CD4-positive, alpha-beta T cell treated with Interleukin-21 for 1 hour (primary cell): ENCODE data around the gene KCNG1.
A peak's percentile ranks its signal among the peaks of the same experiment; 100 is the strongest.
"Not testable (repeated sequence)": the region's sequence is repeated elsewhere in the genome, so short reads cannot be mapped to it uniquely, and the experiment has no call there.

Experiments
- DNase-seq: peaks from one replicate; pipeline ENCODE4 v3.0.0-alpha.2; 2020

Gene KCNG1

GRCh38 chr20:50980851-50981713 is 41.8 kb downstream of the KCNG1 start:
- DNase-seq = peak; percentile 63

- no peak for DNase-seq
Measured at GRCh38 chr20:50980071-50980681, 42.7 kb downstream of the KCNG1 start.

- DNase-seq = not testable (repeated sequence)
Measured at GRCh38 chr20:50978533-50978932, 44.4 kb downstream of the KCNG1 start.

GRCh38 chr20:50977066-50978021 is 45.6 kb downstream of the KCNG1 start:
- DNase-seq = no peak

GRCh38 chr20:50975701-50976330 is 47.1 kb downstream of the KCNG1 start:
- no peak for DNase-seq

- no peak for DNase-seq
Measured at GRCh38 chr20:50969912-50970311, 53.0 kb downstream of the KCNG1 start.

GRCh38 chr20:50969435-50969834 is 53.5 kb downstream of the KCNG1 start:
- no peak for DNase-seq

- no peak for DNase-seq
Measured at GRCh38 chr20:50968289-50968688, 54.6 kb downstream of the KCNG1 start.

- DNase-seq = no peak
Measured at GRCh38 chr20:50967586-50967985, 55.3 kb downstream of the KCNG1 start.

- DNase-seq = no peak
Measured at GRCh38 chr20:50959543-50960126, 63.3 kb downstream of the KCNG1 start.

- DNase-seq = peak; percentile 91
Measured at GRCh38 chr20:50958615-50959542, 64.0 kb downstream of the KCNG1 start, which contains the start of gene MOCS3. MOCS3 (plus strand) TSS chr20:50958818; CDS start chr20:50958843, 25 bp downstream.

- peak; percentile 91 for DNase-seq
Measured at GRCh38 chr20:50957798-50958614, 64.9 kb downstream of the KCNG1 start, which contains the start of gene DPM1. DPM1 (minus strand) TSS chr20:50958532; CDS start chr20:50958523, 9 bp downstream.

- no peak for DNase-seq
Measured at GRCh38 chr20:50957276-50957675, 65.6 kb downstream of the KCNG1 start.

GRCh38 chr20:50953821-50954220 is 69.1 kb downstream of the KCNG1 start:
- DNase-seq = no peak
